ENCODE measurements around the gene IGFN1. TPM values are rescaled to one million over a fixed set of nuclear protein-coding genes. Genes with fewer than 3 reads are reported as not detected.

The IGFN1 gene
- total and polyA plus RNA-seq, 2 of the 4 experiments (the other 2 are of a cell fraction) = 0.05 TPM; not detected in 1

DNA sequence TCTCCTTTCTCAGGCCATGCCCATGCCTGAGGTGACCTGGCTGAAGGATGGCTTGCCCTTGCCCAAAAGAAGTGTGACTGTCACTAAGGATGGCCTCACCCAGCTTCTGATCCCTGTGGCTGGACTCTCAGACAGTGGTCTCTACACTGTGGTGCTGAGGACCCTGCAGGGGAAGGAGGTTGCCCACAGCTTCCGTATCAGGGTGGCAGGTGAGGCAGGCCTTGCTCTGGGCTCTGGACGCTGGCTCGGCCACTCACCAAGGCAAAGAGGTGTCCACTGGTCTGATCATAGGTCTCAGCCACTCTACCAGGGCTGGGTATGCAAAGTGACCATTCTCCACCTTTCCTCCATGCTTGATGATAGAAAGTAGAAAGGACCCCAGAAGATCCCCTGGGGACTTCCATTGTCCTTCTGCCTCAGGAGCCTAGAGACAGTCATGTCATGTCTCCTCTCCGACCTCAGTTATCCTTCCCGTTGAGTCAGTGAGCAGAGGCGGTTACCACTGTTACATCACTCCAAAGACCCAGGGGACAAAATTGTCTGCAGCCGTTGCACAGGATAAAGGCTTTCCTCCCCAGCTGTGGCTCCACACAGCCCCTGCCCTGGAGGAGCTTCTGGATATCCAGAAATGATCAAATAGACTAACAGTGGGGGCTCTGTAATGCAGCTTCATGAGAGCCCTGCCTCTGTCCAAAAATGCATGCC, 34.2 kb downstream of the IGFN1 start:
- Histone ChIP-seq H3K9me3 (ENCODE audit: control insufficient read depth, insufficient read depth, low read length) (no peaks in the 10 kb centered on the region), H3K4me2 (ENCODE audit: low read depth, low read length) (no peak overlapping the region), H2BK20ac (ENCODE audit: low read depth, low read length) (no peak overlapping the region), H3K4ac (ENCODE audit: low read depth, low read length) (no peak overlapping the region), H3K9ac (ENCODE audit: low read depth, low read length) (no peak overlapping the region), H4K5ac (ENCODE audit: low read depth, low read length) (no peak overlapping the region), H2AK9ac (replicated peaks; ENCODE audit: low read depth, low read length, poor library complexity) (no peak overlapping the region), H4K8ac (ENCODE audit: low read depth in 2 of 2, low read length in 2 of 2) (no peak overlapping the region), H3K18ac (ENCODE audit: low read depth, low read length) (no peak overlapping the region), H2AFZ (replicated peaks; ENCODE audit: low read length, poor library complexity) (no peak overlapping the region), H3K36me3 (ENCODE audit: control insufficient read depth, insufficient read depth, low read length) (no peaks in the 10 kb centered on the region), H3K27ac (ENCODE audit: insufficient read depth, low read length) (no peak overlapping the region), H3K4me3 (ENCODE audit: insufficient read depth, low read depth, low read length) (no peak overlapping the region), H2BK5ac (ENCODE audit: low read depth, low read length, poor library complexity, severe bottlenecking) (no peak overlapping the region), H3K14ac (replicated peaks; ENCODE audit: low read depth, low read length) (no peak overlapping the region), H4K20me1 (ENCODE audit: insufficient read depth, low read length) (no peaks in the 10 kb centered on the region), H3K56ac (ENCODE audit: extremely low read depth, insufficient read depth, low read length) (no peak overlapping the region), H2BK15ac (ENCODE audit: low read depth, low read length) (no peak overlapping the region), H2BK120ac (ENCODE audit: low read depth, low read length) (no peak overlapping the region), H2AK5ac (ENCODE audit: low read depth, low read length) (no peak overlapping the region), H3K9me1 (ENCODE audit: insufficient read depth, low read length) (no peaks in the 10 kb centered on the region), H4K91ac (ENCODE audit: insufficient read depth, low read depth, low read length) (no peak overlapping the region), H3K23ac (ENCODE audit: low read depth, low read length) (no peak overlapping the region), H3K4me1 (ENCODE audit: control insufficient read depth, insufficient read depth, low read length) (no peaks in the 10 kb centered on the region), H3K79me1 (ENCODE audit: low read depth in 1 of 2, low read length in 2 of 2) (no peaks in the 10 kb centered on the region), H3K27me3 (ENCODE audit: control insufficient read depth, insufficient read depth, low read length) (peaks cover 29% of the 10 kb centered on the region)
- no peak for DNase-seq
- no peak for TF ChIP-seq FOS (IDR thresholded peaks at IDR 0.05; ENCODE audit: low read depth, low read length)
- no peak for TF ChIP-seq POLR2A (IDR thresholded peaks at IDR 0.05; ENCODE audit: low read depth, low read length)
- TF ChIP-seq SMC3 (IDR thresholded peaks at IDR 0.05; ENCODE audit: low read depth, low read length) = no peak
- no peak for TF ChIP-seq CEBPB (IDR thresholded peaks at IDR 0.05; ENCODE audit: low read depth, low read length)
- no peak for TF ChIP-seq BHLHE40 (IDR thresholded peaks at IDR 0.05; ENCODE audit: low read depth, low read length)
- TF ChIP-seq, protein P1, sequence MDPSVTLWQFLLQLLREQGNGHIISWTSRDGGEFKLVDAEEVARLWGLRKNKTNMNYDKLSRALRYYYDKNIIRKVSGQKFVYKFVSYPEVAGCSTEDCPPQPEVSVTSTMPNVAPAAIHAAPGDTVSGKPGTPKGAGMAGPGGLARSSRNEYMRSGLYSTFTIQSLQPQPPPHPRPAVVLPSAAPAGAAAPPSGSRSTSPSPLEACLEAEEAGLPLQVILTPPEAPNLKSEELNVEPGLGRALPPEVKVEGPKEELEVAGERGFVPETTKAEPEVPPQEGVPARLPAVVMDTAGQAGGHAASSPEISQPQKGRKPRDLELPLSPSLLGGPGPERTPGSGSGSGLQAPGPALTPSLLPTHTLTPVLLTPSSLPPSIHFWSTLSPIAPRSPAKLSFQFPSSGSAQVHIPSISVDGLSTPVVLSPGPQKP (IDR thresholded peaks at IDR 0.05; ENCODE audit: borderline replicate concordance, low read depth, low read length) = no peak
- TF ChIP-seq NFE2L2 (IDR thresholded peaks at IDR 0.05; ENCODE audit: low read depth, low read length) = no peak
- TF ChIP-seq, protein P2, sequence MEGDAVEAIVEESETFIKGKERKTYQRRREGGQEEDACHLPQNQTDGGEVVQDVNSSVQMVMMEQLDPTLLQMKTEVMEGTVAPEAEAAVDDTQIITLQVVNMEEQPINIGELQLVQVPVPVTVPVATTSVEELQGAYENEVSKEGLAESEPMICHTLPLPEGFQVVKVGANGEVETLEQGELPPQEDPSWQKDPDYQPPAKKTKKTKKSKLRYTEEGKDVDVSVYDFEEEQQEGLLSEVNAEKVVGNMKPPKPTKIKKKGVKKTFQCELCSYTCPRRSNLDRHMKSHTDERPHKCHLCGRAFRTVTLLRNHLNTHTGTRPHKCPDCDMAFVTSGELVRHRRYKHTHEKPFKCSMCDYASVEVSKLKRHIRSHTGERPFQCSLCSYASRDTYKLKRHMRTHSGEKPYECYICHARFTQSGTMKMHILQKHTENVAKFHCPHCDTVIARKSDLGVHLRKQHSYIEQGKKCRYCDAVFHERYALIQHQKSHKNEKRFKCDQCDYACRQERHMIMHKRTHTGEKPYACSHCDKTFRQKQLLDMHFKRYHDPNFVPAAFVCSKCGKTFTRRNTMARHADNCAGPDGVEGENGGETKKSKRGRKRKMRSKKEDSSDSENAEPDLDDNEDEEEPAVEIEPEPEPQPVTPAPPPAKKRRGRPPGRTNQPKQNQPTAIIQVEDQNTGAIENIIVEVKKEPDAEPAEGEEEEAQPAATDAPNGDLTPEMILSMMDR (conservative IDR thresholded peaks at IDR 0.05; ENCODE audit: low read depth, low read length) = no peak
- TF ChIP-seq RAD21 (IDR thresholded peaks at IDR 0.05; ENCODE audit: low read length) = no peak
- TF ChIP-seq MAFK (IDR thresholded peaks at IDR 0.05; ENCODE audit: low read depth, low read length) = no peak
- no peak for TF ChIP-seq RFX5 (IDR thresholded peaks at IDR 0.05; ENCODE audit: low read depth, low read length)
- no peak for TF ChIP-seq CHD1 (IDR thresholded peaks at IDR 0.05; ENCODE audit: low read depth, low read length)
- no peak for TF ChIP-seq MAZ (IDR thresholded peaks at IDR 0.05; ENCODE audit: borderline replicate concordance, low read depth, low read length)
- TF ChIP-seq MXI1 (IDR thresholded peaks at IDR 0.05; ENCODE audit: borderline replicate concordance, low read depth, low read length) = no peak
- TF ChIP-seq, protein P3, sequence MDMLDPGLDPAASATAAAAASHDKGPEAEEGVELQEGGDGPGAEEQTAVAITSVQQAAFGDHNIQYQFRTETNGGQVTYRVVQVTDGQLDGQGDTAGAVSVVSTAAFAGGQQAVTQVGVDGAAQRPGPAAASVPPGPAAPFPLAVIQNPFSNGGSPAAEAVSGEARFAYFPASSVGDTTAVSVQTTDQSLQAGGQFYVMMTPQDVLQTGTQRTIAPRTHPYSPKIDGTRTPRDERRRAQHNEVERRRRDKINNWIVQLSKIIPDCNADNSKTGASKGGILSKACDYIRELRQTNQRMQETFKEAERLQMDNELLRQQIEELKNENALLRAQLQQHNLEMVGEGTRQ (IDR thresholded peaks at IDR 0.05; ENCODE audit: low read depth, low read length) = no peak
- TF ChIP-seq RCOR1 (IDR thresholded peaks at IDR 0.05; ENCODE audit: insufficient replicate concordance, low read length) = no peak
- intact Hi-C loops (cut with micrococcal nuclease) (no loop called here), dilution Hi-C loops (cut with HindIII; ENCODE audit: low sequenced_read_pairs, unreplicated experiment) (no loop called here), in situ Hi-C loops (cut with MboI; ENCODE audit: low sequenced_read_pairs) (loop anchor here (10.0 kb wide), 1 partner anchor 140 kb away; no protein-coding TSS in a partner anchor)
- no TSS peak for BruUV-seq (replicated peaks)
- 22% methylated on average over 3 of the region's 7 CpGs; no CpG with 5 or more reads in 1 of the 2 experiments for WGBS, 2 experiments (ENCODE audit: extremely low coverage in 2 of 2, insufficient read length in 1 of 2)
- ATAC-seq (ENCODE audit: low read depth) = no peak
- ChIA-PET CTCF (no interaction called here), POLR2A (ENCODE audit: unreplicated experiment) (no interaction called here)
